ENCODE measurements around the gene TMEM150B.

Gene TMEM150B

DNA sequence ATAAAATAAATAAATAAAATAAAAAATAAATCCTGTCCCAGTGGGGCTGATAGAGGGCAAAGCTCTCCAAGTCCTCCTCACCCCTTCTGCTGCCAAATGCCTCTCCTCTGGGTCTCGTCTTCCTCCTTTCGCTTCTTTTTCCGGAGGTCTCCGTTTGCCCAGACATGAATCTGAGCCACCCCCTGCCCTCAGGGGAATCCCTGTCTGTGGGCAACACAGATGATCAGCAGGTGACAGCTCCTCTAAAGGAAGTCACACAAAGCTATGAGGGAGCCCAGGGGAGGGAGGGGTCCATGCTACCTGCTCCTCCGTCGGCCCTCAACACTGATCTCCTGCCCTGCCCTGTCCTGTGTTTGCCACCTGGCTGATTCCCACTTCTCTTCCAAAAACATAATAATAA, 479 bp downstream of the TMEM150B start:
- H3K9ac ChIP-seq (ENCODE audit: low read length) = no peak overlapping the region
- TF ChIP-seq, protein P1, sequence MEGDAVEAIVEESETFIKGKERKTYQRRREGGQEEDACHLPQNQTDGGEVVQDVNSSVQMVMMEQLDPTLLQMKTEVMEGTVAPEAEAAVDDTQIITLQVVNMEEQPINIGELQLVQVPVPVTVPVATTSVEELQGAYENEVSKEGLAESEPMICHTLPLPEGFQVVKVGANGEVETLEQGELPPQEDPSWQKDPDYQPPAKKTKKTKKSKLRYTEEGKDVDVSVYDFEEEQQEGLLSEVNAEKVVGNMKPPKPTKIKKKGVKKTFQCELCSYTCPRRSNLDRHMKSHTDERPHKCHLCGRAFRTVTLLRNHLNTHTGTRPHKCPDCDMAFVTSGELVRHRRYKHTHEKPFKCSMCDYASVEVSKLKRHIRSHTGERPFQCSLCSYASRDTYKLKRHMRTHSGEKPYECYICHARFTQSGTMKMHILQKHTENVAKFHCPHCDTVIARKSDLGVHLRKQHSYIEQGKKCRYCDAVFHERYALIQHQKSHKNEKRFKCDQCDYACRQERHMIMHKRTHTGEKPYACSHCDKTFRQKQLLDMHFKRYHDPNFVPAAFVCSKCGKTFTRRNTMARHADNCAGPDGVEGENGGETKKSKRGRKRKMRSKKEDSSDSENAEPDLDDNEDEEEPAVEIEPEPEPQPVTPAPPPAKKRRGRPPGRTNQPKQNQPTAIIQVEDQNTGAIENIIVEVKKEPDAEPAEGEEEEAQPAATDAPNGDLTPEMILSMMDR (IDR thresholded peaks at IDR 0.05; ENCODE audit: low read length) = no peak
- TF ChIP-seq EZH2 (IDR thresholded peaks at IDR 0.05; ENCODE audit: borderline replicate concordance, low read length) = no peak
- no peaks in the 10 kb centered on the region for H3K9me2 ChIP-seq (ENCODE audit: low read depth, low read length)
- H3F3A ChIP-seq (ENCODE audit: insufficient read depth, low read length) = no peaks in the 10 kb centered on the region
- H3K27me3 ChIP-seq (ENCODE audit: insufficient read depth, low read length) = peaks cover 9% of the 10 kb centered on the region; the same call in 1 of the 2 replicates
- no peak overlapping the region for H3K4me3 ChIP-seq (ENCODE audit: low read depth, low read length, poor library complexity, severe bottlenecking)
- no peaks in the 10 kb centered on the region for H3K79me2 ChIP-seq (ENCODE audit: insufficient read depth, low read length)
- H3K36me3 ChIP-seq (ENCODE audit: insufficient read depth, low read length) = no peaks in the 10 kb centered on the region
- H3K27ac ChIP-seq (ENCODE audit: low read depth, low read length, poor library complexity, severe bottlenecking) = no peak overlapping the region
- no peaks in the 10 kb centered on the region for H3K9me3 ChIP-seq (ENCODE audit: low read length)
- H2AFZ ChIP-seq (ENCODE audit: low read length) = no peak overlapping the region
- H3K4me2 ChIP-seq (ENCODE audit: low read length) = no peak overlapping the region
- peaks cover 5% of the 10 kb centered on the region for H3K4me1 ChIP-seq (ENCODE audit: insufficient read depth, low read length, severe bottlenecking)
- no peaks in the 10 kb centered on the region for H4K20me1 ChIP-seq (ENCODE audit: insufficient read depth, low read length)

DNA sequence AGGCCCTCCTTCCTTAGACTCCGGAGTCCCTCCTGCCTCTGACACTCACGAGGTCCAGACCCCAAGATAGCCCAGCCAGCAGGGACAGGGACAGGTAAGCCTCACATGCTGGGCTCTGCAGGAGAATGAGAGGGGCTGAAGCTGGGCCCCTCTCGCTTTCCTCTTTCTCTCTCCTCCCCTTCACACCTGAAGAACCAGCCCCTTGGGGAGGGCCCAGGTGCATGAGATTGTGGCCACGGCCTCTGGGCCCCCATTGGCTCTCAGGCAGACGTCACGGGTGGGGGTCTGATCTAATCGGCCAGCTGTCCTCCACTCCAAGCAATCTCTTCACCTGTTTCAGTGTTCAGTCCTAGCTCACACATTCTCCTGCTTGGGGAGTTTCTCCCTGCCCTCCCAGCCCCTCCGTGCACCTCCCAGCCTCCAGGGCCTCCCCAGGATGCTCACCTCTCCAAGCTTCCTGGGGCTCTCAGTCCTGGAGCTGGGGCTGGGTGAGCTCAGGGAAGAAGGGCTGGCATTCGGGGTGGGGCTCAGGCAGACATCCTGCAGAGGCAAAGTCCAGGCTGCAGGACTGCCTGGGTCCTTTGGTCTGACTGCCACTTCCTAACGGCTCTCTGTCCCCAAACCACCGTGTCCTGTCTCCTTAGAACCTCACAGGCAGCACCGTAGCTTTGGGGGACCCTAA, 2.8 kb downstream of the TMEM150B start:
- Histone ChIP-seq H3K4me1 (ENCODE audit: insufficient read depth, low read length, severe bottlenecking) (peaks cover 5% of the 10 kb centered on the region), H2AFZ (ENCODE audit: low read length) (no peak overlapping the region), H3K27ac (ENCODE audit: low read depth, low read length, poor library complexity, severe bottlenecking) (no peak overlapping the region), H3K4me2 (ENCODE audit: low read length) (no peak overlapping the region), H3K9ac (ENCODE audit: low read length) (no peak overlapping the region), H3K9me2 (ENCODE audit: low read depth, low read length) (no peaks in the 10 kb centered on the region), H3F3A (ENCODE audit: insufficient read depth, low read length) (no peaks in the 10 kb centered on the region), H3K9me3 (ENCODE audit: low read length) (no peaks in the 10 kb centered on the region), H3K36me3 (ENCODE audit: insufficient read depth, low read length) (no peaks in the 10 kb centered on the region), H3K79me2 (ENCODE audit: insufficient read depth, low read length) (no peaks in the 10 kb centered on the region), H3K4me3 (ENCODE audit: low read depth, low read length, poor library complexity, severe bottlenecking) (no peak overlapping the region), H3K27me3 (ENCODE audit: insufficient read depth, low read length) (peaks cover 9% of the 10 kb centered on the region; the same call in 1 of the 2 replicates), H4K20me1 (ENCODE audit: insufficient read depth, low read length) (no peaks in the 10 kb centered on the region)
- no peak for TF ChIP-seq EZH2 (IDR thresholded peaks at IDR 0.05; ENCODE audit: borderline replicate concordance, low read length)
- TF ChIP-seq, protein P1 (IDR thresholded peaks at IDR 0.05; ENCODE audit: low read length) = no peak

DNA sequence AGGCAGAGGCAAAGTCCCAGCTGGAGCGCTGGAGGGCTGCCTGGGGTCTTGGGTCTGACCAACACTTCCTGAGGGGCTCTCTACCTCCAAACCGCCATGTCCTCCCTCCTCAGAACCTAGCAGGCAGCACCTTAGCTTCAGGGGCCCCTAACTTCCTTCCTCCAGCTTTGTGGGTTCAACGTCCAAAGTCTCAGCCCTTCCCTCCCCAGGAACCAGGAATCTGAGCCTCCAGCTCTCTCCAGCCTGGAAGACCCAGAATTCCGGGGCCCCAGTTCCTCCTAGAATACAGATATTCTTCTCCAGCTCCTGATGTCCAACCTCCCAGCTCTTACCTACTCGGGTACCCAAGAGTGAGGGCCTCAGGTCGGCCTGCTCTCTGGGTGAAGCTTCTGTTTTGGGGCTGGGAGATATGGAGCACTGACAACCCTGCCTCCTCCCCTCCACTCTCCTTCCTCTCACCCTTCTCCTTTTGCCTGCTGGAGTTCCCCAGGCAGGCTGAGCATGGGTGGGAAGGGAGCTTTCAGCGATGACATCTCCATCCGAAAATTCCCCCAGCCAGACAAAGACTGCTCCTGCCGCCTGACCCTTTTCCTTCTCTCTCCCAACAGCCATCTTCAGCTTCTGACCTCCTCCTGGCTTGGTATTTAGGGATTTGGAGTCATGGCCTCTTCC, 3.5 kb downstream of the TMEM150B start:
- no peaks in the 10 kb centered on the region for H3K9me3 ChIP-seq (ENCODE audit: low read length)
- no peaks in the 10 kb centered on the region for H3F3A ChIP-seq (ENCODE audit: insufficient read depth, low read length)
- no peak overlapping the region for H3K4me2 ChIP-seq (ENCODE audit: low read length)
- TF ChIP-seq EZH2 (IDR thresholded peaks at IDR 0.05; ENCODE audit: borderline replicate concordance, low read length) = no peak
- TF ChIP-seq, protein P1 (IDR thresholded peaks at IDR 0.05; ENCODE audit: low read length) = no peak
- H3K4me1 ChIP-seq (ENCODE audit: insufficient read depth, low read length, severe bottlenecking) = peaks cover 5% of the 10 kb centered on the region
- H3K27me3 ChIP-seq (ENCODE audit: insufficient read depth, low read length) = peaks cover 9% of the 10 kb centered on the region; the same call in 1 of the 2 replicates
- no peak overlapping the region for H3K27ac ChIP-seq (ENCODE audit: low read depth, low read length, poor library complexity, severe bottlenecking)
- no peaks in the 10 kb centered on the region for H3K9me2 ChIP-seq (ENCODE audit: low read depth, low read length)
- H3K36me3 ChIP-seq (ENCODE audit: insufficient read depth, low read length) = no peaks in the 10 kb centered on the region
- H4K20me1 ChIP-seq (ENCODE audit: insufficient read depth, low read length) = no peaks in the 10 kb centered on the region
- H3K79me2 ChIP-seq (ENCODE audit: insufficient read depth, low read length) = no peaks in the 10 kb centered on the region
- H3K9ac ChIP-seq (ENCODE audit: low read length) = no peak overlapping the region
- no peak overlapping the region for H2AFZ ChIP-seq (ENCODE audit: low read length)
- no peak overlapping the region for H3K4me3 ChIP-seq (ENCODE audit: low read depth, low read length, poor library complexity, severe bottlenecking)

Data from OCI-LY1 (cell line).